Measurements from ENCODE around the gene COQ10A.

DNA sequence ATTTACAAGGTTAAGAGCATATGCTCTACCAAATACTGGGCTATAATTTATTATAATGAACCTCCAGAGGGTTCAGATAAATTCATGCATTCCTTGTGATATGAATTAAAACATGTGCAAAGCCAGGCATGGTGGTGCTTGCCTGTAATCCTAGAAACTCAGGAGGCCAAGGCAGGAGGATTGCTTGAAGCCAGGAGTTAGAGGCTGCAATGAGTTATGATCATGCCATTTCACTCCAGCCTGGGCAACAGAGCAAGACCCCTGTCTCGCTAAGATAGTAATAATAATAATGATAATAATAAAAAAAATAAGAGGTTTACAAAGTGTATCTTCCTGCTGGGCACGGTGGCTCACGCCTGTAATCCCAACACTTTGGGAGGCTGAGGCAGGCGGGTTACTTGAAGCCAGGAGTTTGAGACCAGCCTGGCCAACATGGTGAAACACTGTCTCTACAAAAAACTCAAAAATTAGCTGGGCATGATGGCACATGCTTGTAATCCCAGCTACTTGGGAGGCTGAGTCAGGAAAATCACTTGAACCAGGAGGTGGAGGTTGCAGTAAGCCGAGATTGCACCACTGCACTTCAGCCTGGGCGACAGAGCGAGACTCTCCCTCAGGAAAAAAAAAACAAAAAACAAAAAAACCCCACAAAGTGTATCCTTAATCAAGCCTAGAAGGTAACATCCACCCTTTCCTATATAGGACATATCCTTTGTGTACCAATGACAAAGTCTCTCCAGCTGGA lies 40.7 kb downstream of the COQ10A start:
- no peak for TF ChIP-seq POLR2A (IDR thresholded peaks at IDR 0.05)
- TF ChIP-seq, protein P1, sequence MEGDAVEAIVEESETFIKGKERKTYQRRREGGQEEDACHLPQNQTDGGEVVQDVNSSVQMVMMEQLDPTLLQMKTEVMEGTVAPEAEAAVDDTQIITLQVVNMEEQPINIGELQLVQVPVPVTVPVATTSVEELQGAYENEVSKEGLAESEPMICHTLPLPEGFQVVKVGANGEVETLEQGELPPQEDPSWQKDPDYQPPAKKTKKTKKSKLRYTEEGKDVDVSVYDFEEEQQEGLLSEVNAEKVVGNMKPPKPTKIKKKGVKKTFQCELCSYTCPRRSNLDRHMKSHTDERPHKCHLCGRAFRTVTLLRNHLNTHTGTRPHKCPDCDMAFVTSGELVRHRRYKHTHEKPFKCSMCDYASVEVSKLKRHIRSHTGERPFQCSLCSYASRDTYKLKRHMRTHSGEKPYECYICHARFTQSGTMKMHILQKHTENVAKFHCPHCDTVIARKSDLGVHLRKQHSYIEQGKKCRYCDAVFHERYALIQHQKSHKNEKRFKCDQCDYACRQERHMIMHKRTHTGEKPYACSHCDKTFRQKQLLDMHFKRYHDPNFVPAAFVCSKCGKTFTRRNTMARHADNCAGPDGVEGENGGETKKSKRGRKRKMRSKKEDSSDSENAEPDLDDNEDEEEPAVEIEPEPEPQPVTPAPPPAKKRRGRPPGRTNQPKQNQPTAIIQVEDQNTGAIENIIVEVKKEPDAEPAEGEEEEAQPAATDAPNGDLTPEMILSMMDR (IDR thresholded peaks at IDR 0.05) = no peak
- TF ChIP-seq EP300 (IDR thresholded peaks at IDR 0.05) = no peak

Measured in tibial nerve (tissue), 4 donors.